ENCODE results near the gene ANAPC13. TPM values are rescaled to one million over a fixed set of nuclear protein-coding genes. Genes with fewer than 3 reads are reported as not detected.

Gene ANAPC13
- total and polyA plus RNA-seq, 10 donors = 31.1 to 64.8 (median 50.3) TPM

DNA sequence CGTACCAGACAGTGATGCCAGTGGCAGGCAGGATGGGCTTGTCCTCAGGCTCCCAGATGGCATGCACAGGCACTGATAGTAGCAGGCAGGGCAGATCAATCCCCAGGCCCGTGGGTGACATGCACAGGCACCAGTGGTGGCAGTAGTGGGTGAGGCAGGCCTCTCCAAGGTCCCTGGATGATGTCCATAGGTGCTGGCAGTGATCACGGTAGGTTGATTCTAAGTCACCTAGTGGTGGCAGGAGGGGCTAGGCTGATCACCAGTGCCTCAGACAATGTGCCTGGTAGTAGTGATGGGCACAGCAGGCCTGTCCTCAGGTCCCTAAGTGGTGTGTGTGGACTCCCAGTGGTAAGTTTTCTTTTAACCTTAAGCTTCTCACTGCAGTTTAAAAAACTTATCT lies 19.7 kb upstream of the ANAPC13 start:
- DNase-seq = no peak
- intact Hi-C loops (cut with DNase I; ENCODE audit: low total_unique reads) = no loop called here
- no peak for TF ChIP-seq POLR2A (IDR thresholded peaks at IDR 0.05)
- no peak for TF ChIP-seq POLR2AphosphoS5 (IDR thresholded peaks at IDR 0.05)
- TF ChIP-seq, protein P1, sequence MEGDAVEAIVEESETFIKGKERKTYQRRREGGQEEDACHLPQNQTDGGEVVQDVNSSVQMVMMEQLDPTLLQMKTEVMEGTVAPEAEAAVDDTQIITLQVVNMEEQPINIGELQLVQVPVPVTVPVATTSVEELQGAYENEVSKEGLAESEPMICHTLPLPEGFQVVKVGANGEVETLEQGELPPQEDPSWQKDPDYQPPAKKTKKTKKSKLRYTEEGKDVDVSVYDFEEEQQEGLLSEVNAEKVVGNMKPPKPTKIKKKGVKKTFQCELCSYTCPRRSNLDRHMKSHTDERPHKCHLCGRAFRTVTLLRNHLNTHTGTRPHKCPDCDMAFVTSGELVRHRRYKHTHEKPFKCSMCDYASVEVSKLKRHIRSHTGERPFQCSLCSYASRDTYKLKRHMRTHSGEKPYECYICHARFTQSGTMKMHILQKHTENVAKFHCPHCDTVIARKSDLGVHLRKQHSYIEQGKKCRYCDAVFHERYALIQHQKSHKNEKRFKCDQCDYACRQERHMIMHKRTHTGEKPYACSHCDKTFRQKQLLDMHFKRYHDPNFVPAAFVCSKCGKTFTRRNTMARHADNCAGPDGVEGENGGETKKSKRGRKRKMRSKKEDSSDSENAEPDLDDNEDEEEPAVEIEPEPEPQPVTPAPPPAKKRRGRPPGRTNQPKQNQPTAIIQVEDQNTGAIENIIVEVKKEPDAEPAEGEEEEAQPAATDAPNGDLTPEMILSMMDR (IDR thresholded peaks at IDR 0.05 in 8 of 11, conservative IDR thresholded peaks at IDR 0.05 in 3 of 11) = no peak

DNA sequence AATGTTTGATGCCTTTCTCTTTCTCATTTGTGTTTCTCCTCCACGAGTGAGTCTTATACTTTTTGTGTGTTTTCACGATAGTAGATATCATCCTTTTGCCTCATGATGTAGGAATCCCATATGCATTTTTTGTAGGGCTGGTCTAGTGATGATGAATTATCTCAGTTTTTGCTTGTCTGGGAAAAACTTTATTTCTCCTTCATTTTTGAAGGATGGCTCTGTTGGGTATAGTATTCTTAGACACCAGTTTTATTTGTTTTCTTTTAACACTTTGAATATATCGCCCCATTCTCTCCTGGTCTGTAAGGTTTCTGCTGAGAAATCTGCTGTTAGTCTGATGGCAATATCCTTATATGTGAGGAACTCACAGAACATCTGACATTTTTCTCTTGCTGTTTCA lies 18.3 kb upstream of the ANAPC13 start:
- H3K9me3 ChIP-seq = peaks cover 0 to 48% (median 32%) of the 10 kb centered on the region in 8 donors
- no peaks in the 10 kb centered on the region for H3K27me3 ChIP-seq (replicated peaks in 1 of 7)
- H3K27ac ChIP-seq = no peak overlapping the region
- DNase-seq = no peak
- TF ChIP-seq POLR2AphosphoS5 (IDR thresholded peaks at IDR 0.05) = no peak
- TF ChIP-seq POLR2A (IDR thresholded peaks at IDR 0.05) = no peak
- TF ChIP-seq, protein P1 (IDR thresholded peaks at IDR 0.05 in 8 of 11, conservative IDR thresholded peaks at IDR 0.05 in 3 of 11) = no peak
- peaks cover 0 to 68% (median 10%) of the 10 kb centered on the region in 6 donors for H3K36me3 ChIP-seq
- H3K4me1 ChIP-seq = no peaks in the 10 kb centered on the region
- 67 to 98% (median 90%) methylated on average over 2 to 3 of the region's 3 CpGs for WGBS, 5 donors
- intact Hi-C loops (cut with DNase I; ENCODE audit: low total_unique reads) = no loop called here
- H3K4me3 ChIP-seq = no peak overlapping the region

More for the DNA sequence above, 19.7 kb upstream of the ANAPC13 start:
- H3K27ac ChIP-seq = no peak overlapping the region
- 65 to 100% (median 77%) methylated on average over 2 to 3 of the region's 3 CpGs for WGBS, 5 donors
- H3K27me3 ChIP-seq (replicated peaks in 1 of 7) = no peaks in the 10 kb centered on the region
- H3K9me3 ChIP-seq = peaks cover 0 to 47% (median 32%) of the 10 kb centered on the region in 8 donors
- peaks cover 0 to 74% (median 13%) of the 10 kb centered on the region in 6 donors for H3K36me3 ChIP-seq
- H3K4me3 ChIP-seq = no peak overlapping the region
- no peaks in the 10 kb centered on the region for H3K4me1 ChIP-seq

DNA sequence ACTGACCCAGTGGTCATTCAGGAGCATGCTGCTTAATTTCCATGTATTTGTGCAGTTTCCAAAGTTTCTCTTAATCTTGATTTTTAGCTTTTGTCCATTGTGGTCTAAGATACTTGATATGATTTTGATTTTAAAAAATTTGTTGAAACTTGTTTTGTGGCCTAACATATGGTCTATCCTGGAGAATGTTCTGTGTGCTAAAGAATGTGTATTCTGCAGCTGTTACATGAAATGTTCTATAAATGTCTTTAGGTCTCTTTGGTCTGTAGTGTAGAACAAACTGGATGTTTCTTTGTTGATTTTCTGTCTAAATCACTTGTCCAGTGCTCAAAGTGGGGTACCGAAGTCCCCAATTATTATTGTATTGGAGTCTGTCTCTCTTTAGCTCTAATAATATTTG lies 17.5 kb upstream of the ANAPC13 start:
- H3K36me3 ChIP-seq = peaks cover 0 to 59% (median 4%) of the 10 kb centered on the region in 6 donors
- peaks cover 0 to 48% (median 32%) of the 10 kb centered on the region in 8 donors for H3K9me3 ChIP-seq
- no peak overlapping the region for H3K4me3 ChIP-seq
- TF ChIP-seq, protein P1 (IDR thresholded peaks at IDR 0.05 in 8 of 11, conservative IDR thresholded peaks at IDR 0.05 in 3 of 11) = no peak
- TF ChIP-seq POLR2AphosphoS5 (IDR thresholded peaks at IDR 0.05) (no peak), POLR2A (IDR thresholded peaks at IDR 0.05) (no peak)
- no peaks in the 10 kb centered on the region for H3K27me3 ChIP-seq (replicated peaks in 1 of 7)
- intact Hi-C loops (cut with DNase I; ENCODE audit: low total_unique reads) = no loop called here
- WGBS, 5 donors = 94 to 97% (median 96%) methylated on average over 1 of the region's 1 CpG
- no peak for DNase-seq
- H3K27ac ChIP-seq = no peak overlapping the region
- H3K4me1 ChIP-seq = peaks cover 0 to 6% (median 0%) of the 10 kb centered on the region in 6 donors

DNA sequence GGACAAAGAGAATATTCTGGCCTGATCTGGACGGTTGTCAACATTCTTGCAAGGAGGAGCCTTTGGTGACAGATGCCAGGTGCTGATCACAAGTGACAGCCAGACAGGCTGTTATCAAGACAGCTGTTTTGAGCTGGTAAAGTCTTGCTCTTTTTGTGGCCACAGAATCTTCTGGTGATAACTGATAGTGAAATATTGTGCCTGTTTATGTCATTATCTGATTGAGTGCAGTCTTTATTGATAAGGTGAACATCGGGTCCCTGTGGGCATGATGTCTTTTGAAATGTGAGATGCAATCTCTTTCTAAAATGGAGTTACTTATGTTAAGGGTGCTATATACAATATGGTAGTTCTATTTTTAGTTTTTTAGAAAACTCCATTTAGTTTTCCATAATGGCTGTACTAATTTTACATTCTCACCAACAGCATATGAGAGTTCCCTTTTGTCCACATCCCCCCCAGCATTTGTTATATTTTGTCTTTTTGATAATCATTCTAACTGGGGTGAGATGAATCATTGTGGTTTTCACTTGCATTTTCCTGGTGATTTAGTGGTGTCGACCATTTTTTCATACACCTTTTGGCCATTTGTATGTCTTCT lies 10.8 kb upstream of the ANAPC13 start:
- Histone ChIP-seq H3K4me1 (peaks cover 0 to 28% (median 8%) of the 10 kb centered on the region in 6 donors), H3K36me3 (peaks cover 0 to 44% (median 7%) of the 10 kb centered on the region in 6 donors), H3K9me3 (peaks cover 0 to 10% (median 1%) of the 10 kb centered on the region in 8 donors), H3K27me3 (replicated peaks in 1 of 7) (no peaks in the 10 kb centered on the region), H3K4me3 (no peak overlapping the region), H3K27ac (no peak overlapping the region)
- WGBS, 5 donors = 48 to 63% (median 53%) methylated on average over 3 of the region's 3 CpGs
- intact Hi-C loops (cut with DNase I; ENCODE audit: low total_unique reads) = no loop called here
- DNase-seq = no peak
- no peak for TF ChIP-seq POLR2AphosphoS5 (IDR thresholded peaks at IDR 0.05)
- TF ChIP-seq, protein P1 (IDR thresholded peaks at IDR 0.05 in 8 of 11, conservative IDR thresholded peaks at IDR 0.05 in 3 of 11) = no peak
- TF ChIP-seq POLR2A (IDR thresholded peaks at IDR 0.05) = no peak
